SK-N-SH (cell line): ENCODE results near the gene MLKL.

Source experiments
- CTCF ChIP-seq: fragments of 200-600 bp; sonication (generic); IDR thresholded peaks from 2 replicates; pipeline ENCODE4 v1.6.1; 2017; ENCODE audit warnings: antibody characterized with exemption, mild to moderate bottlenecking, moderate library complexity
- EP300 ChIP-seq, 2 experiments: IDR thresholded peaks; 2 replicates each; pipeline versions ENCODE4 v1.4.0 to v1.6.1; 2012; ENCODE audit warnings: borderline replicate concordance in 1 of 2, low read depth in 1 of 2, low read length in 1 of 2
- FOSL2 ChIP-seq: IDR thresholded peaks from 2 replicates; pipeline ENCODE4 v1.4.0; 2012; ENCODE audit warnings: low read depth, mild to moderate bottlenecking, moderate library complexity, borderline replicate concordance
- FOXM1 ChIP-seq: IDR thresholded peaks from 2 replicates; pipeline ENCODE4 v1.4.0; 2012; ENCODE audit warnings: low read depth, mild to moderate bottlenecking
- JUND ChIP-seq: IDR thresholded peaks from 2 replicates; pipeline ENCODE4 v1.4.0; 2012
- MAX ChIP-seq: IDR thresholded peaks from 2 replicates; pipeline ENCODE4 v1.4.0; 2012; ENCODE audit warnings: low read depth
- NRF1 ChIP-seq: IDR thresholded peaks from 2 replicates; pipeline ENCODE4 v1.6.1; 2012; ENCODE audit warnings: low read depth, mild to moderate bottlenecking, low read length
- PBX3 ChIP-seq: IDR thresholded peaks from 2 replicates; pipeline ENCODE4; 2012
- POLR2AphosphoS5 ChIP-seq: IDR thresholded peaks from 2 replicates; pipeline ENCODE4 v1.6.1; 2012; ENCODE audit warnings: low read depth, low read length
- RAD21 ChIP-seq: IDR thresholded peaks from 2 replicates; pipeline ENCODE4 v1.6.1; 2012; ENCODE audit warnings: mild to moderate bottlenecking, low read length
- TAF1 ChIP-seq: IDR thresholded peaks from 2 replicates; pipeline ENCODE4 v1.6.1; 2012; ENCODE audit warnings: low read depth, mild to moderate bottlenecking, low read length, moderate library complexity, borderline replicate concordance
- USF2 ChIP-seq: fragments of 150-350 bp; IDR thresholded peaks from 2 replicates; pipeline ENCODE4 v1.6.1; 2017; ENCODE audit warnings: antibody characterized with exemption, low read length, low read depth, borderline replicate concordance

- no peak for TF ChIP-seq USF2
- no peak for TF ChIP-seq EP300 (IDR thresholded peaks at IDR 0.05; ENCODE audit: borderline replicate concordance in 1 of 2, low read depth in 1 of 2, low read length in 1 of 2)
- TF ChIP-seq CTCF: no peak
- no peak for TF ChIP-seq JUND
- TF ChIP-seq PBX3: no peak
- TF ChIP-seq POLR2AphosphoS5: no peak
- no peak for TF ChIP-seq FOSL2
- TF ChIP-seq TAF1: no peak
- no peak for TF ChIP-seq RAD21
- TF ChIP-seq MAX: no peak
- no peak for TF ChIP-seq FOXM1
- no peak for TF ChIP-seq NRF1
Measured at GRCh38 chr16:74654536-74655050, 46.1 kb downstream of the MLKL start.
